Transverse colon (tissue), 3 donors: ENCODE measurements around the gene BEST3.

Source experiments
- CTCF ChIP-seq, 5 experiments: fragments of 200-600 bp in 3 of 5; fragments of 450-650 bp in 2 of 5; sonication (generic) in 3 of 5; IDR thresholded peaks; 1 replicate in 2 of 5; 2 replicates in 3 of 5; pipeline ENCODE4 v1.5.1; 2016 to 2017; ENCODE audit warnings: antibody characterized with exemption in 5 of 5, inconsistent platforms in 3 of 5, mild to moderate bottlenecking in 2 of 5, moderate library complexity in 1 of 5
- EP300 ChIP-seq: sonication (generic); formaldehyde crosslinking; IDR thresholded peaks from one replicate; pipeline ENCODE4 v1.6.1; 2017; ENCODE audit warnings: antibody characterized with exemption, low read depth

GRCh38 chr12:69623970-69624369 lies 75.1 kb downstream of the BEST3 start:
- TF ChIP-seq CTCF (IDR thresholded peaks at IDR 0.05) (no peak), EP300 (no peak)
